ENCODE data around the gene RBL2. TPM values are rescaled to one million over a fixed set of nuclear protein-coding genes. Genes with fewer than 3 reads are reported as not detected.

Gene RBL2
- total RNA-seq, 3 donors from 2014 or later, result 55.0 to 75.6 (median 75.2) TPM

- ATAC-seq (peak; percentile 60), DNase-seq (peak; percentile 75 to 81 (median 80))
- H3K4me3 ChIP-seq, result peak within 1 kb of the TSS; percentile 78
- intact Hi-C loops (cut with DNase I, micrococcal nuclease), result no loop called here
- TF ChIP-seq, protein P1, sequence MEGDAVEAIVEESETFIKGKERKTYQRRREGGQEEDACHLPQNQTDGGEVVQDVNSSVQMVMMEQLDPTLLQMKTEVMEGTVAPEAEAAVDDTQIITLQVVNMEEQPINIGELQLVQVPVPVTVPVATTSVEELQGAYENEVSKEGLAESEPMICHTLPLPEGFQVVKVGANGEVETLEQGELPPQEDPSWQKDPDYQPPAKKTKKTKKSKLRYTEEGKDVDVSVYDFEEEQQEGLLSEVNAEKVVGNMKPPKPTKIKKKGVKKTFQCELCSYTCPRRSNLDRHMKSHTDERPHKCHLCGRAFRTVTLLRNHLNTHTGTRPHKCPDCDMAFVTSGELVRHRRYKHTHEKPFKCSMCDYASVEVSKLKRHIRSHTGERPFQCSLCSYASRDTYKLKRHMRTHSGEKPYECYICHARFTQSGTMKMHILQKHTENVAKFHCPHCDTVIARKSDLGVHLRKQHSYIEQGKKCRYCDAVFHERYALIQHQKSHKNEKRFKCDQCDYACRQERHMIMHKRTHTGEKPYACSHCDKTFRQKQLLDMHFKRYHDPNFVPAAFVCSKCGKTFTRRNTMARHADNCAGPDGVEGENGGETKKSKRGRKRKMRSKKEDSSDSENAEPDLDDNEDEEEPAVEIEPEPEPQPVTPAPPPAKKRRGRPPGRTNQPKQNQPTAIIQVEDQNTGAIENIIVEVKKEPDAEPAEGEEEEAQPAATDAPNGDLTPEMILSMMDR (IDR thresholded peaks at IDR 0.05), result no peak
- no peaks in the 10 kb centered on the region for H3K36me3 ChIP-seq (ENCODE audit: low read depth)
- peaks cover 33% of the 10 kb centered on the region for H3K4me1 ChIP-seq (ENCODE audit: low read depth)
- H3K9me3 ChIP-seq, result no peaks in the 10 kb centered on the region
Observed at GRCh38 chr16:53502331-53503269, 68.3 kb downstream of the RBL2 start, which contains the start of gene AKTIP. Gene AKTIP (minus strand): TSS chr16:53503209. CDS start chr16:53500259, 2,950 bp downstream.

DNA sequence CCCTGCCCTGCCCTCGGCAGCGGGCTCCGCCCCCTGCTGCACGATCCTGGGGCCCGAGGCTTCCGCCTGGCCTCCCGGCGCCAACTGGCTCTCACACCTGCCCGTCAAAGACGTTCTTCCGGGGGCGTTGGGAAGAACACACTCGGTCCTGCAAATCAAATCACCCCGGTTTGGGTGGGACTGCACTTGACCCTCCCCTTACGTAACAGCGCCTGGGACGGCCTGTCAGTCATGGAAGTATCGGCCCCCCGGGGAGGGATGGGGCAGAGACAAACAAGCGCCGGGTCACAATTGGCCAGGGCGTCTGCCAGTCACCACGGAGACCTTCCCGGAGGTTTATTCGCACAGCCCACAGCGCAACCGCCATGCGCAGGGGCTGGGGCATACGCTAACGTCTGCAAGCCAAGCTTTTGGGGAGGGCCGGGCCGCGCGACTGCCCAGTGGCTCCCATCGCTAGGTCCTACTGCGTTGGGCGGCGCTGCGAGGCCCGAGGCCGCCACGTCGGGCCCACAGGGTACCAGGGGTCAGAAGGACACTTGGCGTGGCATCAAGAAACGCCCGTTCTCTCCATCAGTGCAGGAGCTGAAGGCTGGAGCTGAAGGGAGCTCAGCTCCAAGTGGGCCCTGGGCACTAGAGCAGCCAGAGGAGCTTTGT, 69.1 kb downstream of the RBL2 start:
- intact Hi-C loops (cut with DNase I, micrococcal nuclease), result no loop called here
- Histone ChIP-seq H3K36me3 (ENCODE audit: low read depth) (no peaks in the 10 kb centered on the region), H3K9me3 (no peaks in the 10 kb centered on the region), H3K4me1 (ENCODE audit: low read depth) (peaks cover 33% of the 10 kb centered on the region), H3K4me3 (peak overlapping the region; percentile 78)
- peak; percentile 91 for ATAC-seq
- TF ChIP-seq, protein P1 (IDR thresholded peaks at IDR 0.05), result no peak
- DNase-seq, result peak; percentile 100

GRCh38 chr16:53503991-53504663, 69.9 kb downstream of the RBL2 start:
- ATAC-seq (no peak), DNase-seq (peak; percentile 53 to 75 (median 64))
- H3K36me3 ChIP-seq (ENCODE audit: low read depth), result no peaks in the 10 kb centered on the region
- intact Hi-C loops (cut with DNase I, micrococcal nuclease), result no loop called here
- H3K4me3 ChIP-seq, result peak overlapping the region; percentile 23
- no peaks in the 10 kb centered on the region for H3K9me3 ChIP-seq
- TF ChIP-seq, protein P1 (IDR thresholded peaks at IDR 0.05), result no peak
- peaks cover 30% of the 10 kb centered on the region for H3K4me1 ChIP-seq (ENCODE audit: low read depth)

- H3K9me3 ChIP-seq, result no peaks in the 10 kb centered on the region
- DNase-seq (no peak), ATAC-seq (no peak)
- H3K36me3 ChIP-seq (ENCODE audit: low read depth), result no peaks in the 10 kb centered on the region
- no peak overlapping the region for H3K4me3 ChIP-seq
- TF ChIP-seq, protein P1 (IDR thresholded peaks at IDR 0.05), result no peak
- intact Hi-C loops (cut with DNase I, micrococcal nuclease), result no loop called here
- peaks cover 25% of the 10 kb centered on the region for H3K4me1 ChIP-seq (ENCODE audit: low read depth)
Observed at GRCh38 chr16:53504665-53505064, 70.4 kb downstream of the RBL2 start.

DNA sequence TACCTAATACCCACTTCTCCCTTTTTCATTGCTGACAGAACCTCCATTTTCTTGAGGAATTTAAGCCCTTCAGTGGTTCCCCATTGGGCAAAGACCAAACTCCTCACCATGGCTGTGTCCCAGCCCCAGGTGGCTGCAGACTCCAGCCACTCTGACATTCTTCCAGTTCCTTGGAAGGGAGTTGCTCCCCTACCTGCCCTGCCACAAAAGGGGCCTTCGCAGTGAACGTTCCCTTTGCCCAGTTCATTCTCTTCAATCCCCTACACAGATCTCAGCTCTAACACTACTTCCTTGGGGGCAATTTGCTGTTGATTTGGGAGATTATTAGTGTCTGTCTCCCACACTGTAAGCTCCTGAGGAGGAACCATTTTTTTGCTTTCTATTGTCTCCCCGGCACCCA, 72.0 kb downstream of the RBL2 start:
- no peak for DNase-seq
- no peak overlapping the region for H3K4me3 ChIP-seq
- TF ChIP-seq, protein P1 (IDR thresholded peaks at IDR 0.05), result no peak
- H3K9me3 ChIP-seq, result no peaks in the 10 kb centered on the region
- ATAC-seq, result no peak
- peaks cover 14% of the 10 kb centered on the region for H3K4me1 ChIP-seq (ENCODE audit: low read depth)
- H3K36me3 ChIP-seq (ENCODE audit: low read depth), result no peaks in the 10 kb centered on the region
- intact Hi-C loops (cut with DNase I, micrococcal nuclease), result no loop called here

Measured in mucosa of descending colon (tissue), 3 donors.